NCI-H446 (cell line): ENCODE results near the gene SUZ12.
"Not testable (repeated sequence)": the region's sequence is repeated elsewhere in the genome, so short reads cannot be mapped to it uniquely, and the experiment has no call there.

ENCODE experiments used
- DNase-seq, 2 experiments: peaks; one replicate each; lab custom pipeline; 2025; lab: John Stamatoyannopoulos, UW

SUZ12 gene

GRCh38 chr17:32041306-32041875 is 104.6 kb downstream of the SUZ12 start:
- not testable (repeated sequence) for DNase-seq

GRCh38 chr17:32042266-32042665 is 105.5 kb downstream of the SUZ12 start:
- not testable (repeated sequence) for DNase-seq

GRCh38 chr17:32045611-32046010 is 108.8 kb downstream of the SUZ12 start:
- DNase-seq, result not testable (repeated sequence)

- not testable (repeated sequence) for DNase-seq
These were observed 110.9 kb downstream of the SUZ12 start for GRCh38 chr17:32047663-32048062.
